Measurements from ENCODE around the gene ZNF384. TPM values are rescaled to one million over a fixed set of nuclear protein-coding genes. Genes with fewer than 3 reads are reported as not detected.
A peak's percentile ranks its signal among the peaks of the same experiment; 100 is the strongest.

The ZNF384 gene
- total and polyA plus RNA-seq, 2 experiments from 2014 or later = 20.5 to 35.9 TPM

- Mint-ChIP-seq H3K4me3 (no peak overlapping the region), H3K27ac (no peak overlapping the region)
- H3K79me2 ChIP-seq (replicated peaks; ENCODE audit: insufficient read depth) = no peaks in the 10 kb centered on the region
Observed at GRCh38 chr12:6644257-6644596, 44.9 kb downstream of the ZNF384 start.

GRCh38 chr12:6643569-6644256 is 45.5 kb downstream of the ZNF384 start:
- peaks cover 9% of the 10 kb centered on the region; the same call in 1 of the 2 replicates for H3F3A ChIP-seq (replicated peaks; ENCODE audit: low read depth)
- Mint-ChIP-seq H3K36me3 (ENCODE audit: low read depth) (peaks cover 5% of the 10 kb centered on the region; the same call in 1 of the 3 replicates), H3K4me1 (peaks cover 9% of the 10 kb centered on the region), H3K27me3 (ENCODE audit: insufficient read depth, low read depth, poor library complexity) (peaks cover 11% of the 10 kb centered on the region), H3K27ac (no peak overlapping the region), H3K9me3 (no peaks in the 10 kb centered on the region), H3K4me3 (no peak overlapping the region)
- no peaks in the 10 kb centered on the region for H3K9me2 ChIP-seq (ENCODE audit: insufficient read depth)
- H2AFZ ChIP-seq = 0 out of 2 replicates have a peak overlapping the region, but pooled peaks have one; percentile 38
- H3K4me3 ChIP-seq = no peak overlapping the region
- ATAC-seq (no peak), DNase-seq (ENCODE audit: low spot score) (no peak)
- no peaks in the 10 kb centered on the region for H3K79me2 ChIP-seq (replicated peaks; ENCODE audit: insufficient read depth)
- H4K20me1 ChIP-seq (replicated peaks; ENCODE audit: insufficient read depth) = no peaks in the 10 kb centered on the region
- H3K27ac ChIP-seq (ENCODE audit: low read depth) = no peak overlapping the region
- H3K4me2 ChIP-seq = no peak overlapping the region
- H3K36me3 ChIP-seq (ENCODE audit: insufficient read depth) = no peaks in the 10 kb centered on the region
- peaks cover 27% of the 10 kb centered on the region for H3K27me3 ChIP-seq (ENCODE audit: insufficient read depth)
- H3K4me1 ChIP-seq (ENCODE audit: insufficient read depth) = peaks cover 10% of the 10 kb centered on the region; the same call in 1 of the 2 replicates
- TF ChIP-seq ZNF331 (CRISPR knock-in tag; IDR thresholded peaks at IDR 0.05; ENCODE audit: low read depth) = no peak
- TF ChIP-seq ETS1 (IDR thresholded peaks at IDR 0.05) = no peak
- no peak for TF ChIP-seq JUNB (IDR thresholded peaks at IDR 0.05; ENCODE audit: unreplicated experiment)
- no peak for TF ChIP-seq EZH2phosphoT487 (IDR thresholded peaks at IDR 0.05; ENCODE audit: unreplicated experiment)
- TF ChIP-seq REST (IDR thresholded peaks at IDR 0.05; ENCODE audit: unreplicated experiment) = no peak
- no peak for TF ChIP-seq ZNF114 (CRISPR knock-in tag; IDR thresholded peaks at IDR 0.05)
- no peak for TF ChIP-seq CREB1 (CRISPR knock-in tag; IDR thresholded peaks at IDR 0.05; ENCODE audit: low read depth)
- TF ChIP-seq ZNF462 (CRISPR knock-in tag; IDR thresholded peaks at IDR 0.05) = no peak

More at GRCh38 chr12:6644257-6644596, 44.9 kb downstream of the ZNF384 start:
- TF ChIP-seq EZH2 (IDR thresholded peaks at IDR 0.05; ENCODE audit: low read depth, unreplicated experiment) = no peak
- TF ChIP-seq NANOG (IDR thresholded peaks at IDR 0.05; ENCODE audit: borderline replicate concordance) = no peak
- TF ChIP-seq JUNB (IDR thresholded peaks at IDR 0.05; ENCODE audit: unreplicated experiment) = no peak
- TF ChIP-seq CREB1 (CRISPR knock-in tag; IDR thresholded peaks at IDR 0.05; ENCODE audit: low read depth) = no peak
- TF ChIP-seq ZNF331 (CRISPR knock-in tag; IDR thresholded peaks at IDR 0.05; ENCODE audit: low read depth) = no peak
- DNase-seq (ENCODE audit: low spot score) (no peak), ATAC-seq (no peak)
- no peaks in the 10 kb centered on the region for H3K9me2 ChIP-seq (ENCODE audit: insufficient read depth)
- 0 out of 2 replicates have a peak overlapping the region, but pooled peaks have one; percentile 38 for H2AFZ ChIP-seq
- no peaks in the 10 kb centered on the region for H3K36me3 ChIP-seq (ENCODE audit: insufficient read depth)
- peaks cover 9% of the 10 kb centered on the region; the same call in 1 of the 2 replicates for H3F3A ChIP-seq (replicated peaks; ENCODE audit: low read depth)
- no peak overlapping the region for H3K27ac ChIP-seq (ENCODE audit: low read depth)
- no peaks in the 10 kb centered on the region for H3K9me3 Mint-ChIP-seq
- peaks cover 5% of the 10 kb centered on the region; the same call in 1 of the 3 replicates for H3K36me3 Mint-ChIP-seq (ENCODE audit: low read depth)
- H3K4me1 ChIP-seq (ENCODE audit: insufficient read depth) = peaks cover 10% of the 10 kb centered on the region; the same call in 1 of the 2 replicates
- no peaks in the 10 kb centered on the region for H4K20me1 ChIP-seq (replicated peaks; ENCODE audit: insufficient read depth)
- peaks cover 9% of the 10 kb centered on the region for H3K27me3 Mint-ChIP-seq (ENCODE audit: insufficient read depth, low read depth, poor library complexity)
- no peak overlapping the region for H3K4me3 ChIP-seq
- H3K4me2 ChIP-seq = no peak overlapping the region
- H3K27me3 ChIP-seq (ENCODE audit: insufficient read depth) = peaks cover 27% of the 10 kb centered on the region
- peaks cover 9% of the 10 kb centered on the region for H3K4me1 Mint-ChIP-seq

Measured in GM23338 (cell line).